ENCODE results near the gene ADAMTSL1.

The ADAMTSL1 gene

GRCh38 chr9:18569941-18570630 lies 96.1 kb downstream of the ADAMTSL1 start:
- Histone ChIP-seq H3K9ac (ENCODE audit: low read depth in 1 of 2, low read length in 2 of 2) (no peak overlapping the region), H3K27me3 (ENCODE audit: control insufficient read depth in 1 of 2, insufficient read depth in 2 of 2, low read length in 2 of 2) (no peaks in the 10 kb centered on the region), H3K4me1 (ENCODE audit: control insufficient read depth in 1 of 2, insufficient read depth in 2 of 2, low read length in 2 of 2) (no peaks in the 10 kb centered on the region), H3K36me3 (ENCODE audit: control insufficient read depth in 1 of 2, insufficient read depth in 2 of 2, low read length in 2 of 2) (no peaks in the 10 kb centered on the region), H3K9me3 (ENCODE audit: control insufficient read depth in 1 of 2, low read length in 2 of 2) (no peaks in the 10 kb centered on the region), H3K4me3 (ENCODE audit: low read depth in 1 of 2, low read length in 2 of 2) (no peak overlapping the region), H3K27ac (ENCODE audit: low read depth, low read length) (no peak overlapping the region)

GRCh38 chr9:18573021-18573556 lies 99.1 kb downstream of the ADAMTSL1 start:
- Histone ChIP-seq H3K4me1 (ENCODE audit: control insufficient read depth in 1 of 2, insufficient read depth in 2 of 2, low read length in 2 of 2) (no peaks in the 10 kb centered on the region), H3K9me3 (ENCODE audit: control insufficient read depth in 1 of 2, low read length in 2 of 2) (no peaks in the 10 kb centered on the region), H3K27ac (ENCODE audit: low read depth, low read length) (no peak overlapping the region)

DNA sequence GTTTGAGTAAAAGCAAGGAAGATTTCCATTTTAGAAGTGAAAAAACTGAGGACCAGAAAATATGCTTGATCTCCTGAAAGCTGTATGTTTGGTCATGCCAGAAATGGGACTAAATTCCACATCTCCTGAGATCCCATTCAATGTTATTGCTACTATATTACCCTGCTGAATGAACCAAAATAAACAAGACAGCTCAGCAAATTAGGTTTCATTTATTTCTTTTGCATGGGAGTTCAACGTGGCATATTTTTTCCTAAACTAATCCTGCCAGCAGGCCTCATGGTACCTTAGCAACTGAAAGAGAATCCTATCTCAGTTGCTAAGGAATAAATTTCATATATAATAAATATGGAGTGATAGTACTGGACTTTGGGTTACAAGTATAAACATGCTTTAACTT lies 101.7 kb downstream of the ADAMTSL1 start:
- Histone ChIP-seq H3K27ac (ENCODE audit: low read depth, low read length) (no peak overlapping the region), H3K9me3 (ENCODE audit: control insufficient read depth in 1 of 2, low read length in 2 of 2) (no peaks in the 10 kb centered on the region), H3K27me3 (ENCODE audit: control insufficient read depth in 1 of 2, insufficient read depth in 2 of 2, low read length in 2 of 2) (no peaks in the 10 kb centered on the region), H3K9ac (ENCODE audit: low read depth in 1 of 2, low read length in 2 of 2) (no peak overlapping the region), H3K4me1 (ENCODE audit: control insufficient read depth in 1 of 2, insufficient read depth in 2 of 2, low read length in 2 of 2) (no peaks in the 10 kb centered on the region), H3K4me3 (ENCODE audit: low read depth in 1 of 2, low read length in 2 of 2) (no peak overlapping the region), H3K36me3 (ENCODE audit: control insufficient read depth in 1 of 2, insufficient read depth in 2 of 2, low read length in 2 of 2) (no peaks in the 10 kb centered on the region)

More at GRCh38 chr9:18573021-18573556, 99.1 kb downstream of the ADAMTSL1 start:
- Histone ChIP-seq H3K36me3 (ENCODE audit: control insufficient read depth in 1 of 2, insufficient read depth in 2 of 2, low read length in 2 of 2) (no peaks in the 10 kb centered on the region), H3K27me3 (ENCODE audit: control insufficient read depth in 1 of 2, insufficient read depth in 2 of 2, low read length in 2 of 2) (no peaks in the 10 kb centered on the region), H3K4me3 (ENCODE audit: low read depth in 1 of 2, low read length in 2 of 2) (no peak overlapping the region), H3K9ac (ENCODE audit: low read depth in 1 of 2, low read length in 2 of 2) (no peak overlapping the region)

GRCh38 chr9:18579536-18579935 lies 105.6 kb downstream of the ADAMTSL1 start:
- no peaks in the 10 kb centered on the region for H3K27me3 ChIP-seq (ENCODE audit: control insufficient read depth in 1 of 2, insufficient read depth in 2 of 2, low read length in 2 of 2)

GRCh38 chr9:18580151-18580550 lies 106.2 kb downstream of the ADAMTSL1 start:
- H3K4me1 ChIP-seq (ENCODE audit: control insufficient read depth in 1 of 2, insufficient read depth in 2 of 2, low read length in 2 of 2), result no peaks in the 10 kb centered on the region

More at GRCh38 chr9:18579536-18579935, 105.6 kb downstream of the ADAMTSL1 start:
- no peak overlapping the region for H3K4me3 ChIP-seq (ENCODE audit: low read depth in 1 of 2, low read length in 2 of 2)
- no peak overlapping the region for H3K27ac ChIP-seq (ENCODE audit: low read depth, low read length)
- no peaks in the 10 kb centered on the region for H3K9me3 ChIP-seq (ENCODE audit: control insufficient read depth in 1 of 2, low read length in 2 of 2)
- no peaks in the 10 kb centered on the region for H3K36me3 ChIP-seq (ENCODE audit: control insufficient read depth in 1 of 2, insufficient read depth in 2 of 2, low read length in 2 of 2)
- no peak overlapping the region for H3K9ac ChIP-seq (ENCODE audit: low read depth in 1 of 2, low read length in 2 of 2)
- H3K4me1 ChIP-seq (ENCODE audit: control insufficient read depth in 1 of 2, insufficient read depth in 2 of 2, low read length in 2 of 2), result no peaks in the 10 kb centered on the region

GRCh38 chr9:18585996-18586395 lies 112.0 kb downstream of the ADAMTSL1 start:
- H3K4me1 ChIP-seq (ENCODE audit: control insufficient read depth in 1 of 2, insufficient read depth in 2 of 2, low read length in 2 of 2), result no peaks in the 10 kb centered on the region
- no peaks in the 10 kb centered on the region for H3K27me3 ChIP-seq (ENCODE audit: control insufficient read depth in 1 of 2, insufficient read depth in 2 of 2, low read length in 2 of 2)
- H3K4me3 ChIP-seq (ENCODE audit: low read depth in 1 of 2, low read length in 2 of 2), result no peak overlapping the region
- H3K9me3 ChIP-seq (ENCODE audit: control insufficient read depth in 1 of 2, low read length in 2 of 2), result no peaks in the 10 kb centered on the region
- no peak overlapping the region for H3K27ac ChIP-seq (ENCODE audit: low read depth, low read length)
- H3K36me3 ChIP-seq (ENCODE audit: control insufficient read depth in 1 of 2, insufficient read depth in 2 of 2, low read length in 2 of 2), result no peaks in the 10 kb centered on the region
- no peak overlapping the region for H3K9ac ChIP-seq (ENCODE audit: low read depth in 1 of 2, low read length in 2 of 2)

More at GRCh38 chr9:18580151-18580550, 106.2 kb downstream of the ADAMTSL1 start:
- Histone ChIP-seq H3K36me3 (ENCODE audit: control insufficient read depth in 1 of 2, insufficient read depth in 2 of 2, low read length in 2 of 2) (no peaks in the 10 kb centered on the region), H3K27me3 (ENCODE audit: control insufficient read depth in 1 of 2, insufficient read depth in 2 of 2, low read length in 2 of 2) (no peaks in the 10 kb centered on the region), H3K27ac (ENCODE audit: low read depth, low read length) (no peak overlapping the region), H3K9ac (ENCODE audit: low read depth in 1 of 2, low read length in 2 of 2) (no peak overlapping the region), H3K4me3 (ENCODE audit: low read depth in 1 of 2, low read length in 2 of 2) (no peak overlapping the region), H3K9me3 (ENCODE audit: control insufficient read depth in 1 of 2, low read length in 2 of 2) (no peaks in the 10 kb centered on the region)

DNA sequence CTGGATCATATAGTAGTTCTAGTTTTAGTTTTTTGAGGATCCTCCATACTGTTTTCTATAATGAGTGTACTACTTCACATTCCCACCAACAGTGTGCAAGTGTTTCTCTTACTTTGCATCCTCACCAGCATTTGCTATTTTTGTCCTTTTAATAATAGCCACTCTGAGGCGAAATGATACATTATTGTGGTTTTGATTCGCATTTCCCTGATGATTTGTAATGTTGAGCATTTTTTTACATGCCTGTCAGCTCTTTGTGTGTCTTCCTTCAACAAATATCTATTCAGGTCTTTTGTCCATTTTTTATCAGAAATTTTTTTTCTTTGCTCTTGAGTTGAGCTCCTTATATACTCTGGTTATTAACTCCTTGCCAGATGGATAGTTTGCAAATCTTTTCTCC lies 114.0 kb downstream of the ADAMTSL1 start:
- Histone ChIP-seq H3K4me3 (ENCODE audit: low read depth in 1 of 2, low read length in 2 of 2) (no peak overlapping the region), H3K9me3 (ENCODE audit: control insufficient read depth in 1 of 2, low read length in 2 of 2) (peaks cover 0 to 2% of the 10 kb centered on the region in 2 donors), H3K4me1 (ENCODE audit: control insufficient read depth in 1 of 2, insufficient read depth in 2 of 2, low read length in 2 of 2) (no peaks in the 10 kb centered on the region), H3K36me3 (ENCODE audit: control insufficient read depth in 1 of 2, insufficient read depth in 2 of 2, low read length in 2 of 2) (no peaks in the 10 kb centered on the region), H3K9ac (ENCODE audit: low read depth in 1 of 2, low read length in 2 of 2) (no peak overlapping the region), H3K27me3 (ENCODE audit: control insufficient read depth in 1 of 2, insufficient read depth in 2 of 2, low read length in 2 of 2) (no peaks in the 10 kb centered on the region), H3K27ac (ENCODE audit: low read depth, low read length) (no peak overlapping the region)

GRCh38 chr9:18591261-18591660 lies 117.3 kb downstream of the ADAMTSL1 start:
- Histone ChIP-seq H3K27me3 (ENCODE audit: control insufficient read depth in 1 of 2, insufficient read depth in 2 of 2, low read length in 2 of 2) (no peaks in the 10 kb centered on the region), H3K9ac (ENCODE audit: low read depth in 1 of 2, low read length in 2 of 2) (no peak overlapping the region), H3K4me1 (ENCODE audit: control insufficient read depth in 1 of 2, insufficient read depth in 2 of 2, low read length in 2 of 2) (no peaks in the 10 kb centered on the region), H3K27ac (ENCODE audit: low read depth, low read length) (no peak overlapping the region), H3K36me3 (ENCODE audit: control insufficient read depth in 1 of 2, insufficient read depth in 2 of 2, low read length in 2 of 2) (no peaks in the 10 kb centered on the region), H3K9me3 (ENCODE audit: control insufficient read depth in 1 of 2, low read length in 2 of 2) (peaks cover 0 to 2% of the 10 kb centered on the region in 2 donors), H3K4me3 (ENCODE audit: low read depth in 1 of 2, low read length in 2 of 2) (no peak overlapping the region)

- Histone ChIP-seq H3K9ac (ENCODE audit: low read depth in 1 of 2, low read length in 2 of 2) (no peak overlapping the region), H3K27me3 (ENCODE audit: control insufficient read depth in 1 of 2, insufficient read depth in 2 of 2, low read length in 2 of 2) (no peaks in the 10 kb centered on the region), H3K36me3 (ENCODE audit: control insufficient read depth in 1 of 2, insufficient read depth in 2 of 2, low read length in 2 of 2) (no peaks in the 10 kb centered on the region), H3K27ac (ENCODE audit: low read depth, low read length) (no peak overlapping the region), H3K9me3 (ENCODE audit: control insufficient read depth in 1 of 2, low read length in 2 of 2) (peaks cover 0 to 2% of the 10 kb centered on the region in 2 donors), H3K4me3 (ENCODE audit: low read depth in 1 of 2, low read length in 2 of 2) (no peak overlapping the region), H3K4me1 (ENCODE audit: control insufficient read depth in 1 of 2, insufficient read depth in 2 of 2, low read length in 2 of 2) (no peaks in the 10 kb centered on the region)
These were observed 120.9 kb downstream of the ADAMTSL1 start for GRCh38 chr9:18594837-18595236.

DNA sequence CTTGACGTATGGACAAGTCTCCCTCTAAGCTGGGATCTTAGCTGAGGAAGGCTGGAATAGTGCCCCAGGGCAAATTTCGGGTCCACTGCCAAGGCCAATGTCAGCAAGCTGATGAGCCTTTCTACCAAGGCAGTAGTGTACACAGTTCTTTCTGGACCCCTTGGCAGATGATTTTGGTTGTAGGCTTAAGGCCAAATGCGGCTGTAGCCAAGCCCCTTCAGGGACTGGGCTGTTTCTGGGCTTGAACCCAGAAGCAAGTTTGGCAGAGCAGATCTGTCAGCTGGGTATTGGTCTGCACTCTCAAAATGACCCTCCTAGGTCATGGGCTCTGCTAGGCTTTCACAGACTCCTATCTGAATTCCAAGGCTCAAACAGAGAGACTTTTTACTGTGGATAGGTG lies 121.6 kb downstream of the ADAMTSL1 start:
- no peak overlapping the region for H3K9ac ChIP-seq (ENCODE audit: low read depth in 1 of 2, low read length in 2 of 2)

More for the DNA sequence above, 121.6 kb downstream of the ADAMTSL1 start:
- H3K27me3 ChIP-seq (ENCODE audit: control insufficient read depth in 1 of 2, insufficient read depth in 2 of 2, low read length in 2 of 2), result no peaks in the 10 kb centered on the region
- H3K4me3 ChIP-seq (ENCODE audit: low read depth in 1 of 2, low read length in 2 of 2), result no peak overlapping the region
- no peak overlapping the region for H3K27ac ChIP-seq (ENCODE audit: low read depth, low read length)
- H3K9me3 ChIP-seq (ENCODE audit: control insufficient read depth in 1 of 2, low read length in 2 of 2), result peaks cover 0 to 2% of the 10 kb centered on the region in 2 donors
- H3K36me3 ChIP-seq (ENCODE audit: control insufficient read depth in 1 of 2, insufficient read depth in 2 of 2, low read length in 2 of 2), result no peaks in the 10 kb centered on the region
- H3K4me1 ChIP-seq (ENCODE audit: control insufficient read depth in 1 of 2, insufficient read depth in 2 of 2, low read length in 2 of 2), result no peaks in the 10 kb centered on the region

Measured in duodenal mucosa (tissue), 2 donors.